ENCODE results near the gene SMCHD1. TPM values are rescaled to one million over a fixed set of nuclear protein-coding genes. Genes with fewer than 3 reads are reported as not detected.
"Not testable (repeated sequence)": the region's sequence is repeated elsewhere in the genome, so short reads cannot be mapped to it uniquely, and the experiment has no call there.

SMCHD1 gene
- total RNA-seq, 1 experiment from 2014 or later = 180 TPM

- Histone ChIP-seq H3K9ac (ENCODE audit: low read length) (no peak overlapping the region), H3K27ac (ENCODE audit: low read length) (no peak overlapping the region), H3K4me1 (ENCODE audit: low read length) (no peaks in the 10 kb centered on the region), H3K36me3 (ENCODE audit: insufficient read depth, low read length) (peaks cover 36% of the 10 kb centered on the region), H3K9me3 (ENCODE audit: low read length) (no peaks in the 10 kb centered on the region), H3K4me3 (ENCODE audit: low read length) (no peak overlapping the region), H3K9me2 (replicated peaks; ENCODE audit: insufficient read depth, low read length) (no peaks in the 10 kb centered on the region), H3K27me3 (ENCODE audit: low read length) (no peaks in the 10 kb centered on the region), H3K4me2 (ENCODE audit: low read depth, low read length, poor library complexity, severe bottlenecking) (no peak overlapping the region), H3K79me2 (ENCODE audit: low read length) (0 out of 2 replicates have a peak, but pooled peaks cover 10% of the 10 kb centered on the region), H2AFZ (ENCODE audit: low read length) (no peak overlapping the region), H4K20me1 (ENCODE audit: insufficient read depth, low read depth, low read length) (no peaks in the 10 kb centered on the region)
- no peak for DNase-seq
Observed at GRCh38 chr18:2792395-2792794, 136.9 kb downstream of the SMCHD1 start.

GRCh38 chr18:2794159-2794558 is 138.6 kb downstream of the SMCHD1 start:
- Histone ChIP-seq H3K4me3 (ENCODE audit: low read length) (no peak overlapping the region), H3K9me2 (replicated peaks; ENCODE audit: insufficient read depth, low read length) (no peaks in the 10 kb centered on the region), H4K20me1 (ENCODE audit: insufficient read depth, low read depth, low read length) (no peaks in the 10 kb centered on the region), H3K27ac (ENCODE audit: low read length) (no peak overlapping the region), H2AFZ (ENCODE audit: low read length) (no peak overlapping the region), H3K79me2 (ENCODE audit: low read length) (0 out of 2 replicates have a peak, but pooled peaks cover 8% of the 10 kb centered on the region), H3K9ac (ENCODE audit: low read length) (no peak overlapping the region), H3K27me3 (ENCODE audit: low read length) (no peaks in the 10 kb centered on the region), H3K9me3 (ENCODE audit: low read length) (no peaks in the 10 kb centered on the region), H3K36me3 (ENCODE audit: insufficient read depth, low read length) (peaks cover 28% of the 10 kb centered on the region; the same call in 1 of the 2 replicates), H3K4me1 (ENCODE audit: low read length) (no peaks in the 10 kb centered on the region; the same call in 1 of the 2 replicates), H3K4me2 (ENCODE audit: low read depth, low read length, poor library complexity, severe bottlenecking) (no peak overlapping the region)
- DNase-seq = no peak

- H3K36me3 ChIP-seq (ENCODE audit: insufficient read depth, low read length) = peaks cover 30% of the 10 kb centered on the region; the same call in 1 of the 2 replicates
- H3K4me2 ChIP-seq (ENCODE audit: low read depth, low read length, poor library complexity, severe bottlenecking) = no peak overlapping the region
- no peak overlapping the region for H3K9ac ChIP-seq (ENCODE audit: low read length)
- no peak overlapping the region for H3K4me3 ChIP-seq (ENCODE audit: low read length)
- H3K27ac ChIP-seq (ENCODE audit: low read length) = no peak overlapping the region
- H3K4me1 ChIP-seq (ENCODE audit: low read length) = no peaks in the 10 kb centered on the region; the same call in 1 of the 2 replicates
- no peak overlapping the region for H2AFZ ChIP-seq (ENCODE audit: low read length)
- H4K20me1 ChIP-seq (ENCODE audit: insufficient read depth, low read depth, low read length) = no peaks in the 10 kb centered on the region
- no peaks in the 10 kb centered on the region for H3K9me3 ChIP-seq (ENCODE audit: low read length)
- DNase-seq = no peak
- H3K9me2 ChIP-seq (replicated peaks; ENCODE audit: insufficient read depth, low read length) = no peaks in the 10 kb centered on the region
- H3K79me2 ChIP-seq (ENCODE audit: low read length) = no peaks in the 10 kb centered on the region
- H3K27me3 ChIP-seq (ENCODE audit: low read length) = no peaks in the 10 kb centered on the region
Observed at GRCh38 chr18:2797951-2798350, 142.4 kb downstream of the SMCHD1 start.

- DNase-seq = no peak
- Histone ChIP-seq H3K4me1 (ENCODE audit: low read length) (no peaks in the 10 kb centered on the region; the same call in 1 of the 2 replicates), H3K9me2 (replicated peaks; ENCODE audit: insufficient read depth, low read length) (no peaks in the 10 kb centered on the region), H3K9me3 (ENCODE audit: low read length) (no peaks in the 10 kb centered on the region), H3K4me2 (ENCODE audit: low read depth, low read length, poor library complexity, severe bottlenecking) (no peak overlapping the region), H3K36me3 (ENCODE audit: insufficient read depth, low read length) (peaks cover 30% of the 10 kb centered on the region; the same call in 1 of the 2 replicates), H3K4me3 (ENCODE audit: low read length) (no peak overlapping the region), H3K27me3 (ENCODE audit: low read length) (no peaks in the 10 kb centered on the region), H3K27ac (ENCODE audit: low read length) (no peak overlapping the region), H2AFZ (ENCODE audit: low read length) (no peak overlapping the region), H3K9ac (ENCODE audit: low read length) (no peak overlapping the region), H3K79me2 (ENCODE audit: low read length) (no peaks in the 10 kb centered on the region), H4K20me1 (ENCODE audit: insufficient read depth, low read depth, low read length) (no peaks in the 10 kb centered on the region)
Observed at GRCh38 chr18:2799369-2799768, 143.8 kb downstream of the SMCHD1 start.

GRCh38 chr18:2805970-2806943 is 150.7 kb downstream of the SMCHD1 start:
- H3K27me3 ChIP-seq (ENCODE audit: low read length) = no peaks in the 10 kb centered on the region
- H4K20me1 ChIP-seq (ENCODE audit: insufficient read depth, low read depth, low read length) = no peaks in the 10 kb centered on the region
- peaks cover 5% of the 10 kb centered on the region; the same call in 1 of the 2 replicates for H3K36me3 ChIP-seq (ENCODE audit: insufficient read depth, low read length)
- no peak overlapping the region for H3K27ac ChIP-seq (ENCODE audit: low read length)
- H3K9ac ChIP-seq (ENCODE audit: low read length) = no peak overlapping the region
- H3K4me2 ChIP-seq (ENCODE audit: low read depth, low read length, poor library complexity, severe bottlenecking) = no peak overlapping the region
- no peak for DNase-seq
- H2AFZ ChIP-seq (ENCODE audit: low read length) = no peak overlapping the region
- H3K9me3 ChIP-seq (ENCODE audit: low read length) = no peaks in the 10 kb centered on the region
- H3K9me2 ChIP-seq (replicated peaks; ENCODE audit: insufficient read depth, low read length) = no peaks in the 10 kb centered on the region
- H3K4me1 ChIP-seq (ENCODE audit: low read length) = no peaks in the 10 kb centered on the region
- H3K4me3 ChIP-seq (ENCODE audit: low read length) = no peak overlapping the region
- no peaks in the 10 kb centered on the region for H3K79me2 ChIP-seq (ENCODE audit: low read length)

GRCh38 chr18:2808640-2809039 is 153.1 kb downstream of the SMCHD1 start:
- not testable (repeated sequence) for H3K9me3 ChIP-seq (ENCODE audit: low read length); H3K27ac ChIP-seq (ENCODE audit: low read length); H3K79me2 ChIP-seq (ENCODE audit: low read length); H3K4me3 ChIP-seq (ENCODE audit: low read length); H2AFZ ChIP-seq (ENCODE audit: low read length); H3K9me2 ChIP-seq (replicated peaks; ENCODE audit: insufficient read depth, low read length); H4K20me1 ChIP-seq (ENCODE audit: insufficient read depth, low read depth, low read length); H3K36me3 ChIP-seq (ENCODE audit: insufficient read depth, low read length); DNase-seq; H3K9ac ChIP-seq (ENCODE audit: low read length); H3K27me3 ChIP-seq (ENCODE audit: low read length); H3K4me1 ChIP-seq (ENCODE audit: low read length); H3K4me2 ChIP-seq (ENCODE audit: low read depth, low read length, poor library complexity, severe bottlenecking)

- not testable (repeated sequence) for H3K9me3 ChIP-seq (ENCODE audit: low read length); H3K4me2 ChIP-seq (ENCODE audit: low read depth, low read length, poor library complexity, severe bottlenecking); H3K9me2 ChIP-seq (replicated peaks; ENCODE audit: insufficient read depth, low read length); H3K9ac ChIP-seq (ENCODE audit: low read length); H3K79me2 ChIP-seq (ENCODE audit: low read length); H3K36me3 ChIP-seq (ENCODE audit: insufficient read depth, low read length); H3K4me1 ChIP-seq (ENCODE audit: low read length); H3K4me3 ChIP-seq (ENCODE audit: low read length); H3K27me3 ChIP-seq (ENCODE audit: low read length); H2AFZ ChIP-seq (ENCODE audit: low read length); H3K27ac ChIP-seq (ENCODE audit: low read length); DNase-seq; H4K20me1 ChIP-seq (ENCODE audit: insufficient read depth, low read depth, low read length)
Observed at GRCh38 chr18:2809666-2810183, 154.2 kb downstream of the SMCHD1 start.

- Histone ChIP-seq H4K20me1 (ENCODE audit: insufficient read depth, low read depth, low read length) (no peaks in the 10 kb centered on the region), H2AFZ (ENCODE audit: low read length) (no peak overlapping the region), H3K79me2 (ENCODE audit: low read length) (no peaks in the 10 kb centered on the region), H3K4me3 (ENCODE audit: low read length) (no peak overlapping the region), H3K9me3 (ENCODE audit: low read length) (0 out of 2 replicates have a peak, but pooled peaks cover 3% of the 10 kb centered on the region), H3K9ac (ENCODE audit: low read length) (no peak overlapping the region), H3K36me3 (ENCODE audit: insufficient read depth, low read length) (no peaks in the 10 kb centered on the region), H3K4me1 (ENCODE audit: low read length) (no peaks in the 10 kb centered on the region), H3K27me3 (ENCODE audit: low read length) (no peaks in the 10 kb centered on the region), H3K27ac (ENCODE audit: low read length) (no peak overlapping the region), H3K4me2 (ENCODE audit: low read depth, low read length, poor library complexity, severe bottlenecking) (no peak overlapping the region), H3K9me2 (replicated peaks; ENCODE audit: insufficient read depth, low read length) (no peaks in the 10 kb centered on the region)
- DNase-seq = no peak
Observed at GRCh38 chr18:2811416-2811815, 155.9 kb downstream of the SMCHD1 start.
